Measurements from ENCODE around the gene PIK3R2. TPM values are rescaled to one million over a fixed set of nuclear protein-coding genes. Genes with fewer than 3 reads are reported as not detected.
A peak's percentile ranks its signal among the peaks of the same experiment; 100 is the strongest.

The PIK3R2 gene
- total and polyA plus RNA-seq, 2 of the 13 experiments (the other 11 are each of a cell fraction or from before 2014, with no cell fraction given) = 18.6 to 25.3 TPM

- no peak; the same call in 1 of the 2 replicates for TF ChIP-seq AFF4 (CRISPR knock-in tag; IDR thresholded peaks at IDR 0.05)
- TF ChIP-seq ZNF615 (CRISPR knock-in tag; IDR thresholded peaks at IDR 0.05; ENCODE audit: borderline replicate concordance) = no peak
- no peak for TF ChIP-seq IRF9 (CRISPR knock-in tag; IDR thresholded peaks at IDR 0.05; ENCODE audit: borderline replicate concordance)
- no peak for TF ChIP-seq ZNF547 (CRISPR knock-in tag; IDR thresholded peaks at IDR 0.05)
- peak; percentile 24 for TF ChIP-seq ZNF407 (CRISPR knock-in tag; IDR thresholded peaks at IDR 0.05; ENCODE audit: not compliant biosample characterization)
- 0 out of 2 replicates have a peak, but pooled peaks have one; percentile 18 for TF ChIP-seq ZNF605 (CRISPR knock-in tag; IDR thresholded peaks at IDR 0.05)
- TF ChIP-seq KLF16 (CRISPR knock-in tag; IDR thresholded peaks at IDR 0.05) = no peak
- TF ChIP-seq MAFF (IDR thresholded peaks at IDR 0.05; ENCODE audit: low read depth, low read length) = no peak
- peak; percentile 36; the same call in 1 of the 2 replicates for TF ChIP-seq ZNF678 (CRISPR knock-in tag; IDR thresholded peaks at IDR 0.05)
- TF ChIP-seq ZNF614 (CRISPR knock-in tag; IDR thresholded peaks at IDR 0.05; ENCODE audit: borderline replicate concordance) = no peak
- 0 out of 2 replicates have a peak, but pooled peaks have one; percentile 43 for TF ChIP-seq ZXDC (CRISPR knock-in tag; IDR thresholded peaks at IDR 0.05)
- TF ChIP-seq LCORL (IDR thresholded peaks at IDR 0.05) = no peak
- TF ChIP-seq LCORL (CRISPR knock-in tag; IDR thresholded peaks at IDR 0.05) = peak; percentile 77; the same call in 1 of the 2 replicates
Measured at GRCh38 chr19:18153556-18154134, 682 bp downstream of the PIK3R2 start (continued).
